PC-3 (cell line): Measurements from ENCODE around the gene TRAPPC10. TPM values are rescaled to one million over a fixed set of nuclear protein-coding genes. Genes with fewer than 3 reads are reported as not detected.

ENCODE experiments used
- ATAC-seq: fragments of 200-7000 bp; cut with Tn5 transposase; 2 replicates; pipeline ENCODE4 v1.9.1; 2020; ENCODE audit warnings: mild to moderate bottlenecking, moderate library complexity
- BruUV-seq: library from RNA; stranded (reverse); fragments of 400-500 nt; replicated peaks from 2 replicates; lab custom pipeline; 2021; lab: Mats Ljungman, UMichigan
- CTCF ChIA-PET: fragments of 300-600 bp; sonication (Branson Sonifier 250); formaldehyde crosslinking; loops from one replicate; lab custom pipeline; 2022; ENCODE audit warnings: antibody characterized with exemption; lab: Charles Lee
- POLR2A ChIA-PET: fragments of 300-600 bp; sonication (Branson Sonifier 250); formaldehyde crosslinking; loops from one replicate; lab custom pipeline; 2022; ENCODE audit warnings: antibody characterized with exemption; ENCODE audit not compliant: unreplicated experiment; lab: Charles Lee
- DNase-seq: peaks from one replicate; pipeline ENCODE4 v3.0.0-alpha.2; 2015
- H2AFZ ChIP-seq: fragments of 300-600 bp; sonication (generic); 2 replicates; pipeline ENCODE4 v1.6.0; 2016; ENCODE audit warnings: antibody characterized with exemption, low read length
- H3F3A ChIP-seq: fragments of 300-600 bp; sonication (generic); one replicate; pipeline ENCODE4 v1.6.0; 2017; ENCODE audit warnings: antibody characterized with exemption, low read length, control low read depth, mild to moderate bottlenecking; ENCODE audit not compliant: unreplicated experiment
- H3K27ac ChIP-seq: fragments of 300-600 bp; sonication (generic); 2 replicates; pipeline ENCODE4 v1.5.1; 2016; ENCODE audit warnings: mild to moderate bottlenecking, low read length
- H3K27me3 ChIP-seq: fragments of 300-600 bp; sonication (generic); 2 replicates; pipeline ENCODE4 v1.6.1; 2016; ENCODE audit warnings: low read length, mixed read lengths
- H3K36me3 ChIP-seq: fragments of 300-600 bp; sonication (generic); 2 replicates; pipeline ENCODE4 v1.6.1; 2016; ENCODE audit warnings: low read depth, mixed run types, low read length, mixed read lengths
- H3K4me1 ChIP-seq: fragments of 300-600 bp; sonication (generic); 2 replicates; pipeline ENCODE4 v1.5.1; 2016; ENCODE audit warnings: low read length; ENCODE audit not compliant: insufficient read depth
- H3K4me2 ChIP-seq: fragments of 300-600 bp; sonication (generic); 2 replicates; pipeline ENCODE4 v1.6.0; 2016; ENCODE audit warnings: low read length
- H3K4me3 ChIP-seq: fragments of 300-600 bp; sonication (generic); 2 replicates; pipeline ENCODE4 v1.5.1; 2016; ENCODE audit warnings: mild to moderate bottlenecking, low read length, mixed read lengths
- H3K79me2 ChIP-seq: fragments of 300-600 bp; sonication (generic); 2 replicates; pipeline ENCODE4 v1.6.1; 2017; ENCODE audit warnings: low read length, mixed read lengths
- H3K9ac ChIP-seq: fragments of 300-600 bp; sonication (generic); 2 replicates; pipeline ENCODE4 v1.6.0; 2016; ENCODE audit warnings: mild to moderate bottlenecking, low read length
- H3K9me2 ChIP-seq: fragments of 300-600 bp; sonication (generic); replicated peaks from 2 replicates; pipeline ENCODE4 v1.6.1; 2016; ENCODE audit warnings: mixed run types, low read length, mixed read lengths
- H3K9me3 ChIP-seq: fragments of 300-600 bp; sonication (generic); 2 replicates; pipeline ENCODE4 v1.6.1; 2016; ENCODE audit warnings: low read length, mixed read lengths
- H4K20me1 ChIP-seq: fragments of 300-600 bp; sonication (generic); 2 replicates; pipeline ENCODE4 v1.6.1; 2016; ENCODE audit warnings: low read length, mixed read lengths
- EZH2 ChIP-seq: fragments of 300-600 bp; sonication (generic); IDR thresholded peaks from one replicate; pipeline ENCODE4 v1.6.1; 2017; ENCODE audit warnings: antibody characterized with exemption, mild to moderate bottlenecking, low read length; ENCODE audit not compliant: unreplicated experiment
- EZH2phosphoT487 ChIP-seq: fragments of 300-600 bp; sonication (generic); IDR thresholded peaks from 2 replicates; pipeline ENCODE4 v1.6.1; 2018; ENCODE audit warnings: mild to moderate bottlenecking, antibody characterized with exemption, low read length, borderline replicate concordance
- intact Hi-C: fragments of 100-400 bp; cut with micrococcal nuclease; formaldehyde crosslinking; loops from 2 replicates; pipeline ENCODE4 v1.9.0; 2023
- total RNA-seq: library from RNA; depleted of rRNA; stranded (reverse); fragments of >200 nt; gene quantifications from 2 replicates; pipeline ENCODE4 v1.2.3, GENCODE V29; 2014
- TF ChIP-seq, protein P1 (sequence below): fragments of 300-600 bp; sonication (generic); conservative IDR thresholded peaks from 2 replicates; pipeline ENCODE4 v1.5.1; 2017; ENCODE audit warnings: antibody characterized with exemption, low read depth, mild to moderate bottlenecking, low read length

TRAPPC10 gene
- total RNA-seq, 1 experiment from 2014 or later, result 31.4 TPM

DNA sequence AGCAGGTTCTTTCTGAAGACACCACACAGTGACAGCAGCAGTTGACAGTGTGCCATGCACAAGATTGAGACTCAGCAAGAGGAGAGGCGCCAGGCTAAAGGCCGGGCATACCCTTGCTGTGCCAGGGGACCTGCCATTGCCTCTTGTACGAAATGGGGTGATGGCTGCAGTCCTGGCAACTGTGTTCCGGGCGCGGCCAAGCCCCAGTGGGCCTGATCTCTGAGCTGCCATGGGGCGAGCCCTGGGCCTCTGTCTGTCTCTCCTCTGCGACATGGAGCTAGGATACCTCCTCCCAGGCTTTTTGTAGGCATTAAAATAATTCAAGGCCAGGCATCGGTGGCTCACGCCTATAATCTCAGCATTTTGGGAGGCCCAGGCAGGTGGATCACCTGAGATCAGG is 9.6 kb upstream of the TRAPPC10 start:
- ATAC-seq (no peak), DNase-seq (no peak)
- no peaks in the 10 kb centered on the region for H3K27me3 ChIP-seq
- no TSS peak for BruUV-seq
- H3F3A ChIP-seq, result peaks cover 5% of the 10 kb centered on the region
- POLR2A ChIA-PET, result interaction anchor here (0.7 kb wide), 1 partner anchor 21 kb away, joined by 3 read pairs; no protein-coding TSS in a partner anchor
- no peak for TF ChIP-seq EZH2phosphoT487
- TF ChIP-seq EZH2, result no peak
- TF ChIP-seq, protein P1, sequence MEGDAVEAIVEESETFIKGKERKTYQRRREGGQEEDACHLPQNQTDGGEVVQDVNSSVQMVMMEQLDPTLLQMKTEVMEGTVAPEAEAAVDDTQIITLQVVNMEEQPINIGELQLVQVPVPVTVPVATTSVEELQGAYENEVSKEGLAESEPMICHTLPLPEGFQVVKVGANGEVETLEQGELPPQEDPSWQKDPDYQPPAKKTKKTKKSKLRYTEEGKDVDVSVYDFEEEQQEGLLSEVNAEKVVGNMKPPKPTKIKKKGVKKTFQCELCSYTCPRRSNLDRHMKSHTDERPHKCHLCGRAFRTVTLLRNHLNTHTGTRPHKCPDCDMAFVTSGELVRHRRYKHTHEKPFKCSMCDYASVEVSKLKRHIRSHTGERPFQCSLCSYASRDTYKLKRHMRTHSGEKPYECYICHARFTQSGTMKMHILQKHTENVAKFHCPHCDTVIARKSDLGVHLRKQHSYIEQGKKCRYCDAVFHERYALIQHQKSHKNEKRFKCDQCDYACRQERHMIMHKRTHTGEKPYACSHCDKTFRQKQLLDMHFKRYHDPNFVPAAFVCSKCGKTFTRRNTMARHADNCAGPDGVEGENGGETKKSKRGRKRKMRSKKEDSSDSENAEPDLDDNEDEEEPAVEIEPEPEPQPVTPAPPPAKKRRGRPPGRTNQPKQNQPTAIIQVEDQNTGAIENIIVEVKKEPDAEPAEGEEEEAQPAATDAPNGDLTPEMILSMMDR, result no peak
- H3K9ac ChIP-seq, result no peak overlapping the region
- no peak overlapping the region for H3K4me2 ChIP-seq
- no peaks in the 10 kb centered on the region for H3K9me2 ChIP-seq
- no peaks in the 10 kb centered on the region for H3K79me2 ChIP-seq
- no peaks in the 10 kb centered on the region for H3K9me3 ChIP-seq
- no peak overlapping the region for H3K4me3 ChIP-seq
- CTCF ChIA-PET, result no interaction called here
- no peaks in the 10 kb centered on the region for H3K36me3 ChIP-seq
- H2AFZ ChIP-seq, result no peak overlapping the region
- H3K4me1 ChIP-seq, result peaks cover 21% of the 10 kb centered on the region
- no peak overlapping the region for H3K27ac ChIP-seq
- H4K20me1 ChIP-seq, result no peaks in the 10 kb centered on the region
- intact Hi-C loops, result no loop called here

DNA sequence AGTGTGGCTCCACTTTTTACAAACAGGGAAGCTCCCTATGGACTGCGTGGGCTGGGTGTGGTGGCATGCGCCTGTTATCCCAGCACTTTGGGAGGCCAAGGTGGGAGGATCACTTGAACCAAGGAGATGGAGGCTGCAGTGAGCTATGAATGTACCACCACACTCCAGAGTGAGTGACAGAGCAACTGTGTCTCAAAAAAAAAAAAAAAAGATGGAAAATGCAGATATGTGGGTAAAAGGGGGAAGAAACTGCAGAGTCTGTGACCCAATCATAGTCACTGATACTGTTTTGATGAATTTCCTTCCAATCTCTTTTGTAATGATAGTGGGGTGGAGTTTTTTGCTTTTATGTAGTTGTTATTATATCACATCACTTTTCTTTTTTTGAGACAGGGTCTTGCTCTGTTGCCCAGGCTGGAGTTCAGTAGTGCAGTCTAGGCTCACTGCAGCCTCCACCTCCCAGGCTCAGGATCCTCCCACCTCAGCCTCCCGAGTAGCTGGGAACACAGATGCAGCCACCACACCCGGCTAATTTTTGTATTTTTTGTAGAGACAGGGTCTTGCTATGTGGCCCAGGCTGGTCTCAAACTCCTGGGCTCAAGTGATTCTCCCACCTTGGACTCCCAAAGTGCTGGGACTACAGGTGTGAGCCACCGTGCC is 8.7 kb upstream of the TRAPPC10 start:
- DNase-seq (no peak), ATAC-seq (no peak)
- Histone ChIP-seq H3K9me3 (no peaks in the 10 kb centered on the region), H3K4me3 (no peak overlapping the region), H3K36me3 (no peaks in the 10 kb centered on the region), H3K4me2 (no peak overlapping the region), H3K27me3 (no peaks in the 10 kb centered on the region), H4K20me1 (no peaks in the 10 kb centered on the region), H3K79me2 (no peaks in the 10 kb centered on the region), H3F3A (peaks cover 5% of the 10 kb centered on the region), H3K9ac (no peak overlapping the region), H2AFZ (no peak overlapping the region), H3K4me1 (peaks cover 15% of the 10 kb centered on the region), H3K27ac (no peak overlapping the region), H3K9me2 (no peaks in the 10 kb centered on the region)
- POLR2A ChIA-PET, result no interaction called here
- intact Hi-C loops, result no loop called here
- CTCF ChIA-PET, result no interaction called here
- TF ChIP-seq EZH2phosphoT487, result no peak
- no peak for TF ChIP-seq EZH2
- TF ChIP-seq, protein P1, result no peak
- BruUV-seq, result no TSS peak

DNA sequence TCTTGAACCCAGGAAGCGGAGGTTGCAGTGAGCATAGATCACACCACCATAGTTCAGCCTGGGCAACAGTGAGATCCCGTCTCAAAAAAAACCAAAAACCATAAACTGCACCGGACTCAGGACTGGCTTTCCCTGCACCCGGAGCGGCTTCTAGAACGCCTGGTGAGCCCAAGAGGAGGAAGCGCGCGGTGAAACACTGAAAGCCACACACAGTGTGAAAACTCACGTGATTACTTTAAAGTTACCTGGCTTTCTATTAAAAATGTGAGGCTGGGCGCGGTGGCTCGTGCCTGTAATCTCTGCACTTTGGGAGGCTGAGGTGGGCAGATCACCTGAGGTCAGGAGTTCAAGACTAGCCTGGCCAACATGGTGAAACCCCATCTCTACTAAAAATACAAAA is 7.0 kb upstream of the TRAPPC10 start:
- BruUV-seq, result no TSS peak
- Histone ChIP-seq H3K27me3 (no peaks in the 10 kb centered on the region), H3K36me3 (no peaks in the 10 kb centered on the region), H3K4me2 (no peak overlapping the region), H3F3A (peaks cover 5% of the 10 kb centered on the region), H3K9me2 (no peaks in the 10 kb centered on the region), H4K20me1 (no peaks in the 10 kb centered on the region), H3K4me3 (no peak overlapping the region), H3K79me2 (no peaks in the 10 kb centered on the region), H3K9ac (no peak overlapping the region), H3K4me1 (peaks cover 15% of the 10 kb centered on the region), H3K9me3 (no peaks in the 10 kb centered on the region), H3K27ac (no peak overlapping the region), H2AFZ (no peak overlapping the region)
- ChIA-PET CTCF (no interaction called here), POLR2A (no interaction called here)
- DNase-seq (no peak), ATAC-seq (no peak)
- intact Hi-C loops, result no loop called here
- no peak for TF ChIP-seq EZH2phosphoT487
- TF ChIP-seq, protein P1, result no peak
- TF ChIP-seq EZH2, result no peak
